Neural cell (in vitro differentiated cells): ENCODE data around the gene OAT. TPM values are rescaled to one million over a fixed set of nuclear protein-coding genes. Genes with fewer than 3 reads are reported as not detected.

ENCODE experiments used
- H2AFZ ChIP-seq: fragments of 200-600, 300-800 bp; sonication (generic), shearing (Covaris generic); 2 replicates; pipeline ENCODE4 v1.6.0; 2014; ENCODE audit warnings: low read depth, mild to moderate bottlenecking, antibody characterized with exemption, low read length, moderate library complexity
- H3F3A ChIP-seq: fragments of 200-600 bp; shearing (Covaris generic); 2 replicates; pipeline ENCODE4 v1.6.1; 2016; ENCODE audit warnings: mild to moderate bottlenecking, moderate library complexity, mixed read lengths, antibody characterized with exemption, low read length; ENCODE audit not compliant: insufficient read depth, poor library complexity, severe bottlenecking
- H3K27ac ChIP-seq: fragments of 200-600, 300-800 bp; sonication (generic), shearing (Covaris generic); 2 replicates; pipeline ENCODE4 v1.5.1; 2014; ENCODE audit warnings: mild to moderate bottlenecking, low read length, moderate library complexity
- H3K27me3 ChIP-seq: fragments of 300-800, 200-600 bp; sonication (generic), shearing (Covaris generic); 2 replicates; pipeline ENCODE4 v1.6.0; 2014; ENCODE audit warnings: mild to moderate bottlenecking, low read depth, low read length, moderate library complexity; ENCODE audit not compliant: insufficient read depth
- H3K36me3 ChIP-seq: fragments of 300-800, 200-600 bp; sonication (generic), shearing (Covaris generic); 2 replicates; pipeline ENCODE4 v1.5.1; 2014; ENCODE audit warnings: mild to moderate bottlenecking, antibody characterized with exemption, low read length, moderate library complexity; ENCODE audit not compliant: insufficient read depth
- H3K4me2 ChIP-seq: fragments of 300-800, 200-600 bp; sonication (generic), shearing (Covaris generic); 2 replicates; pipeline ENCODE4 v1.6.0; 2014; ENCODE audit warnings: mild to moderate bottlenecking, low read length
- H3K4me3 ChIP-seq: fragments of 300-800, 200-600 bp; sonication (generic), shearing (Covaris generic); 2 replicates; pipeline ENCODE4 v1.5.1; 2014; ENCODE audit warnings: mild to moderate bottlenecking, low read length, moderate library complexity
- H3K79me2 ChIP-seq: fragments of 200-600 bp; shearing (Covaris generic); replicated peaks from 2 replicates; pipeline ENCODE4 v1.6.0; 2014; ENCODE audit warnings: mild to moderate bottlenecking, low read length, moderate library complexity; ENCODE audit not compliant: insufficient read depth
- H3K9ac ChIP-seq: fragments of 300-800, 200-600 bp; sonication (generic), shearing (Covaris generic); 2 replicates; pipeline ENCODE4 v1.6.1; 2016; ENCODE audit warnings: mild to moderate bottlenecking, low read length, mixed read lengths
- H3K9me2 ChIP-seq: fragments of 200-600 bp; shearing (Covaris generic); 2 replicates; pipeline ENCODE4 v1.6.1; 2016; ENCODE audit warnings: mild to moderate bottlenecking, low read length, mixed read lengths; ENCODE audit not compliant: insufficient read depth
- H3K9me3 ChIP-seq: fragments of 200-600, 300-800 bp; sonication (generic), shearing (Covaris generic); 2 replicates; pipeline ENCODE4 v1.6.1; 2016; ENCODE audit warnings: mild to moderate bottlenecking, mixed run types, low read length, moderate library complexity, mixed read lengths
- H4K20me1 ChIP-seq: fragments of 200-600 bp; shearing (Covaris generic); 2 replicates; pipeline ENCODE4 v1.6.1; 2016; ENCODE audit warnings: mild to moderate bottlenecking, mixed run types; ENCODE audit not compliant: insufficient read depth
- EP300 ChIP-seq: fragments of 450-650 bp; conservative IDR thresholded peaks from 2 replicates; pipeline ENCODE4 v1.6.1; 2014; ENCODE audit warnings: antibody characterized with exemption, mild to moderate bottlenecking, moderate library complexity; ENCODE audit not compliant: poor library complexity, severe bottlenecking
- EZH2 ChIP-seq: fragments of 200-600, 300-800 bp; shearing (Covaris generic), sonication (generic); IDR thresholded peaks from 2 replicates; pipeline ENCODE4 v1.6.1; 2014; ENCODE audit warnings: antibody characterized with exemption, low read length, borderline replicate concordance, mild to moderate bottlenecking; ENCODE audit not compliant: insufficient read depth, poor library complexity, severe bottlenecking
- MXI1 ChIP-seq: fragments of 450-650 bp; conservative IDR thresholded peaks from 2 replicates; pipeline ENCODE4 v1.6.1; 2014; ENCODE audit warnings: antibody characterized with exemption, mild to moderate bottlenecking; ENCODE audit not compliant: poor library complexity, severe bottlenecking
- POLR2AphosphoS5 ChIP-seq: IDR thresholded peaks from 2 replicates; pipeline ENCODE4 v1.6.1; 2012
- RAD21 ChIP-seq: fragments of 450-650 bp; conservative IDR thresholded peaks from 2 replicates; pipeline ENCODE4 v1.6.1; 2014; ENCODE audit warnings: antibody characterized with exemption, mild to moderate bottlenecking, moderate library complexity
- SMC3 ChIP-seq: fragments of 450-650 bp; conservative IDR thresholded peaks from 2 replicates; pipeline ENCODE4 v1.6.1; 2014; ENCODE audit warnings: antibody characterized with exemption, mild to moderate bottlenecking, moderate library complexity; ENCODE audit not compliant: poor library complexity
- TAF1 ChIP-seq: IDR thresholded peaks from 2 replicates; pipeline ENCODE4 v1.6.1; 2012; ENCODE audit warnings: low read depth
- polyA plus RNA-seq: library from polyadenylated mRNA; depleted of rRNA; stranded (reverse); fragments of >200 nt; gene quantifications from 2 replicates; pipeline ENCODE4 v1.2.3, GENCODE V29; 2014
- TF ChIP-seq, protein P1 (sequence below): IDR thresholded peaks from 2 replicates; pipeline ENCODE4 v1.6.1; 2012; ENCODE audit warnings: borderline replicate concordance
- TF ChIP-seq, protein P2 (sequence below): fragments of 450-650 bp; IDR thresholded peaks from 2 replicates; pipeline ENCODE4 v1.5.1; 2014; ENCODE audit warnings: antibody characterized with exemption, mild to moderate bottlenecking, moderate library complexity; ENCODE audit not compliant: poor library complexity, severe bottlenecking

Gene OAT
- polyA plus RNA-seq, 1 donor from 2014 or later = 132 TPM

DNA sequence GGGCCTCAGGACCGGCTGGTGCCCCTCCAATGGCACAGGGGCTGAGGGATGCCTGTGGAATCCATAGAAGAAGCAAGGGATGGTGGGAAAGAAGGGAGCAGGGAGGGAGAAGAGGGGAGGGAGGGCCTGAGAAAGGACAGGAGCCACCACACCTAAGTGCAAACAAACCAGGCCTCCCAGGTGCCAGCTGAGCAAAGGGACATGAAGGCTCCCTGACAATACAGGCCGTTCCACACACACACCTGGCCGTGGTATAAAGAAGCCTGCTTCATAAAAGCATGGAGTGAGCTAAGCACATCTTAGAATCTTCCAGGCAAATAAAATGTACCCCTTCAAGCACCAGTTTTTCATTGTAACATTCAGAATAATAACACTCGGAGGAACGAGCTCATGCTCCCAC, 54.0 kb downstream of the OAT start:
- H3F3A ChIP-seq = no peaks in the 10 kb centered on the region
- H3K9ac ChIP-seq = no peak overlapping the region
- H3K27ac ChIP-seq = no peak overlapping the region
- H3K9me2 ChIP-seq = no peaks in the 10 kb centered on the region
- H3K4me3 ChIP-seq = no peak overlapping the region
- no peaks in the 10 kb centered on the region for H3K79me2 ChIP-seq
- H4K20me1 ChIP-seq = no peaks in the 10 kb centered on the region
- H3K36me3 ChIP-seq = no peaks in the 10 kb centered on the region
- TF ChIP-seq POLR2AphosphoS5 (no peak), EZH2 (no peak), MXI1 (no peak), SMC3 (no peak), EP300 (no peak), TAF1 (no peak), RAD21 (no peak)
- TF ChIP-seq, protein P1, sequence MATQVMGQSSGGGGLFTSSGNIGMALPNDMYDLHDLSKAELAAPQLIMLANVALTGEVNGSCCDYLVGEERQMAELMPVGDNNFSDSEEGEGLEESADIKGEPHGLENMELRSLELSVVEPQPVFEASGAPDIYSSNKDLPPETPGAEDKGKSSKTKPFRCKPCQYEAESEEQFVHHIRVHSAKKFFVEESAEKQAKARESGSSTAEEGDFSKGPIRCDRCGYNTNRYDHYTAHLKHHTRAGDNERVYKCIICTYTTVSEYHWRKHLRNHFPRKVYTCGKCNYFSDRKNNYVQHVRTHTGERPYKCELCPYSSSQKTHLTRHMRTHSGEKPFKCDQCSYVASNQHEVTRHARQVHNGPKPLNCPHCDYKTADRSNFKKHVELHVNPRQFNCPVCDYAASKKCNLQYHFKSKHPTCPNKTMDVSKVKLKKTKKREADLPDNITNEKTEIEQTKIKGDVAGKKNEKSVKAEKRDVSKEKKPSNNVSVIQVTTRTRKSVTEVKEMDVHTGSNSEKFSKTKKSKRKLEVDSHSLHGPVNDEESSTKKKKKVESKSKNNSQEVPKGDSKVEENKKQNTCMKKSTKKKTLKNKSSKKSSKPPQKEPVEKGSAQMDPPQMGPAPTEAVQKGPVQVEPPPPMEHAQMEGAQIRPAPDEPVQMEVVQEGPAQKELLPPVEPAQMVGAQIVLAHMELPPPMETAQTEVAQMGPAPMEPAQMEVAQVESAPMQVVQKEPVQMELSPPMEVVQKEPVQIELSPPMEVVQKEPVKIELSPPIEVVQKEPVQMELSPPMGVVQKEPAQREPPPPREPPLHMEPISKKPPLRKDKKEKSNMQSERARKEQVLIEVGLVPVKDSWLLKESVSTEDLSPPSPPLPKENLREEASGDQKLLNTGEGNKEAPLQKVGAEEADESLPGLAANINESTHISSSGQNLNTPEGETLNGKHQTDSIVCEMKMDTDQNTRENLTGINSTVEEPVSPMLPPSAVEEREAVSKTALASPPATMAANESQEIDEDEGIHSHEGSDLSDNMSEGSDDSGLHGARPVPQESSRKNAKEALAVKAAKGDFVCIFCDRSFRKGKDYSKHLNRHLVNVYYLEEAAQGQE = no peak
- TF ChIP-seq, protein P2, sequence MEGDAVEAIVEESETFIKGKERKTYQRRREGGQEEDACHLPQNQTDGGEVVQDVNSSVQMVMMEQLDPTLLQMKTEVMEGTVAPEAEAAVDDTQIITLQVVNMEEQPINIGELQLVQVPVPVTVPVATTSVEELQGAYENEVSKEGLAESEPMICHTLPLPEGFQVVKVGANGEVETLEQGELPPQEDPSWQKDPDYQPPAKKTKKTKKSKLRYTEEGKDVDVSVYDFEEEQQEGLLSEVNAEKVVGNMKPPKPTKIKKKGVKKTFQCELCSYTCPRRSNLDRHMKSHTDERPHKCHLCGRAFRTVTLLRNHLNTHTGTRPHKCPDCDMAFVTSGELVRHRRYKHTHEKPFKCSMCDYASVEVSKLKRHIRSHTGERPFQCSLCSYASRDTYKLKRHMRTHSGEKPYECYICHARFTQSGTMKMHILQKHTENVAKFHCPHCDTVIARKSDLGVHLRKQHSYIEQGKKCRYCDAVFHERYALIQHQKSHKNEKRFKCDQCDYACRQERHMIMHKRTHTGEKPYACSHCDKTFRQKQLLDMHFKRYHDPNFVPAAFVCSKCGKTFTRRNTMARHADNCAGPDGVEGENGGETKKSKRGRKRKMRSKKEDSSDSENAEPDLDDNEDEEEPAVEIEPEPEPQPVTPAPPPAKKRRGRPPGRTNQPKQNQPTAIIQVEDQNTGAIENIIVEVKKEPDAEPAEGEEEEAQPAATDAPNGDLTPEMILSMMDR = no peak
- H3K4me2 ChIP-seq = no peak overlapping the region
- no peak overlapping the region for H2AFZ ChIP-seq
- no peaks in the 10 kb centered on the region for H3K9me3 ChIP-seq
- H3K27me3 ChIP-seq = no peaks in the 10 kb centered on the region

DNA sequence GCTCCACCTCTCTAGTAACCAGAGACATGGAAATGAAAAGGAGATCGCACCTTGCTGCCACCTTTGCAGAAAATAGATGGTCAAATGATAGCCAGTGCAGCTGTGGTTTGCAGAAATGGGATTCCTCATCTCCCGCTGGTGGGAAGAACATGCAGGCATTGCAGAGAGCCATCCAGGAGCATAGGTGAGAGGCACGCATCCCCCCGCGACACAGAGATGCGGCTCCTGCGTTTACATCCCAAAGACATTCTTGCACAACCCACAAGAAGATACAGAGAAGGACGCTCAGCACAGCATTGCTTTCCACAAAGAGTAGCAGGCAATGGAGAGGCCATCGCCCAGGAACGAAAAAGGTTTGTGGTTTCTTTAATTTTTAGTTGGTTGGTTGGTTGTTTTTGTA, 56.2 kb downstream of the OAT start:
- Histone ChIP-seq H3K9ac (no peak overlapping the region), H4K20me1 (no peaks in the 10 kb centered on the region), H3K9me3 (no peaks in the 10 kb centered on the region), H3K9me2 (no peaks in the 10 kb centered on the region), H3K79me2 (no peaks in the 10 kb centered on the region), H3F3A (no peaks in the 10 kb centered on the region), H3K27ac (no peak overlapping the region), H3K36me3 (no peaks in the 10 kb centered on the region), H3K27me3 (no peaks in the 10 kb centered on the region), H3K4me2 (no peak overlapping the region), H2AFZ (no peak overlapping the region), H3K4me3 (no peak overlapping the region)
- no peak for TF ChIP-seq TAF1

DNA sequence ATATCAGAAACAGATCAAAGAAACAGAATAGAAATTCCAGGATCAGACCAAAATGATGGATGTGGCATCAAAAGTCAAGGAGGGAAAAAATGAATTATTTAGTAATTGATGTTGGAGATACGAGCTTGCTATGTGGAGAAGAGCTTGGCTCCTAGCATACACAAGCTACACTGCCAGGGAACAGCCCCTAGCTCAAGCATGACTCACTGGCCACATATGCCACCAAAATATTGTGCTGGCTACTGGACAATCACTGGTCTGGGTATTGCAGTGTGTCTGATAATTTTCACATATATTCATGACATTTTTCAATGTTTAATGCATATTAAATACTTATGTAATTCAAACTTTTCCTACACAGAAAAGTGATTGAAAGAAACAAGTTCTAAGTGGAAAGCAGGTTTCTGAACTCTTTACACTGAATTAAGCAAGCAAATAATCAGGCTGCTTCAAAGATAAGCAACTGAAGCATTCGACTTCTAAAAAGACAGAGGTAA, 59.3 kb downstream of the OAT start:
- Histone ChIP-seq H3K79me2 (no peaks in the 10 kb centered on the region), H3K4me3 (no peak overlapping the region), H3K9me2 (no peaks in the 10 kb centered on the region), H3K9ac (no peak overlapping the region), H3K27ac (no peak overlapping the region), H3K27me3 (no peaks in the 10 kb centered on the region), H2AFZ (no peak overlapping the region), H3K4me2 (no peak overlapping the region), H3K9me3 (no peaks in the 10 kb centered on the region), H3K36me3 (no peaks in the 10 kb centered on the region), H3F3A (no peaks in the 10 kb centered on the region), H4K20me1 (no peaks in the 10 kb centered on the region)
- TF ChIP-seq EZH2 (no peak), SMC3 (no peak), EP300 (no peak), POLR2AphosphoS5 (no peak), TAF1 (no peak)
- TF ChIP-seq, protein P2 = no peak
